Embryonic facial prominence (tissue), 1 donor: Measurements from ENCODE around the gene EML1.

Source experiments
- DNase-seq: peaks from one replicate; pipeline ENCODE4 v3.0.0-alpha.2; 2016; ENCODE audit errors: extremely low spot score

EML1 gene

GRCh38 chr14:99871771-99872170 lies 78.6 kb downstream of the EML1 start:
- no peak for DNase-seq

GRCh38 chr14:99872786-99873440 lies 79.7 kb downstream of the EML1 start:
- no peak for DNase-seq

GRCh38 chr14:99873653-99874052 lies 80.4 kb downstream of the EML1 start:
- no peak for DNase-seq

- no peak for DNase-seq
These were observed 81.1 kb downstream of the EML1 start for GRCh38 chr14:99874306-99874705.

- DNase-seq: no peak
These were observed 82.2 kb downstream of the EML1 start for GRCh38 chr14:99875421-99875820.

- DNase-seq: no peak
These were observed 82.6 kb downstream of the EML1 start for GRCh38 chr14:99875836-99876235.

GRCh38 chr14:99876406-99876805 lies 83.2 kb downstream of the EML1 start:
- DNase-seq: no peak

- no peak for DNase-seq
These were observed 85.3 kb downstream of the EML1 start for GRCh38 chr14:99878563-99878962.

- peak; percentile 54 for DNase-seq
These were observed 86.4 kb downstream of the EML1 start for GRCh38 chr14:99879401-99880295.

GRCh38 chr14:99880651-99881420 lies 87.6 kb downstream of the EML1 start:
- no peak for DNase-seq

- no peak for DNase-seq
These were observed 90.8 kb downstream of the EML1 start for GRCh38 chr14:99883866-99884650.

GRCh38 chr14:99884834-99885648 lies 91.8 kb downstream of the EML1 start:
- peak; percentile 53 for DNase-seq

- no peak for DNase-seq
These were observed 92.4 kb downstream of the EML1 start for GRCh38 chr14:99885649-99885958.

GRCh38 chr14:99887407-99887806 lies 94.2 kb downstream of the EML1 start:
- DNase-seq: no peak

- no peak for DNase-seq
These were observed 94.9 kb downstream of the EML1 start for GRCh38 chr14:99888149-99888548.

GRCh38 chr14:99889268-99889667 lies 96.1 kb downstream of the EML1 start:
- DNase-seq: no peak

GRCh38 chr14:99891266-99891665 lies 98.1 kb downstream of the EML1 start:
- no peak for DNase-seq

- DNase-seq: no peak
These were observed 98.7 kb downstream of the EML1 start for GRCh38 chr14:99891900-99892299.

- DNase-seq: no peak
These were observed 99.2 kb downstream of the EML1 start for GRCh38 chr14:99892406-99892805.

- DNase-seq: no peak
These were observed 103.1 kb downstream of the EML1 start for GRCh38 chr14:99896361-99896760.
